Activated CD8-positive, alpha-beta memory T cell treated with anti-CD3 and anti-CD28 coated beads, Interleukin-2, amount 10 ng/mL, durations not matched to agents 7 days and 5 days (primary cell): ENCODE data around the gene KCNJ14. TPM values are rescaled to one million over a fixed set of nuclear protein-coding genes. Genes with fewer than 3 reads are reported as not detected.

Experiments used
- ATAC-seq: fragments of 150-1000 bp; cut with Tn5 transposase; one replicate; pipeline ENCODE4 v1.10.0; 2021; ENCODE audit warnings: moderate library complexity
- CTCF ChIA-PET: fragments of 350-600 bp; sonication (Branson Sonifier 250); formaldehyde crosslinking; loops from one replicate; lab custom pipeline; 2021; ENCODE audit warnings: antibody characterized with exemption; lab: Charles Lee
- DNase-seq: peaks from one replicate; pipeline ENCODE4 v3.0.0-alpha.2; 2020
- H3K27ac Mint-ChIP-seq: one replicate; pipeline ENCODE4 v1.8.0; 2021; ENCODE audit warnings: mild to moderate bottlenecking, mixed read lengths
- H3K27me3 Mint-ChIP-seq: one replicate; pipeline ENCODE4 v1.8.0; 2021; ENCODE audit warnings: mixed read lengths
- H3K36me3 Mint-ChIP-seq: one replicate; pipeline ENCODE4 v1.8.0; 2021; ENCODE audit warnings: mild to moderate bottlenecking, mixed read lengths
- H3K4me1 Mint-ChIP-seq: one replicate; pipeline ENCODE4 v1.8.0; 2021; ENCODE audit warnings: mixed read lengths
- H3K4me3 Mint-ChIP-seq: one replicate; pipeline ENCODE4 v1.8.0; 2021; ENCODE audit warnings: mild to moderate bottlenecking, moderate library complexity, mixed read lengths
- H3K9me3 Mint-ChIP-seq: one replicate; pipeline ENCODE4 v1.8.0; 2022; ENCODE audit warnings: low read depth, mixed read lengths
- total RNA-seq, 2 experiments: library from RNA; stranded (reverse); gene quantifications; one replicate each; pipeline ENCODE4 v1.2.3, GENCODE V29; 2021

KCNJ14 gene
- total RNA-seq, 2 experiments from 2014 or later, result 0.85 to 1.5 TPM

- peaks cover 3% of the 10 kb centered on the region for H3K4me1 Mint-ChIP-seq
- no peaks in the 10 kb centered on the region for H3K9me3 Mint-ChIP-seq
- ATAC-seq (no peak), DNase-seq (no peak)
- H3K27me3 Mint-ChIP-seq, result peaks cover 25% of the 10 kb centered on the region
- CTCF ChIA-PET, result no interaction called here
- no peak overlapping the region for H3K4me3 Mint-ChIP-seq
- no peak overlapping the region for H3K27ac Mint-ChIP-seq
- no peaks in the 10 kb centered on the region for H3K36me3 Mint-ChIP-seq
These were observed 18.8 kb upstream of the KCNJ14 start for GRCh38 chr19:48436586-48436985.

- H3K9me3 Mint-ChIP-seq, result no peaks in the 10 kb centered on the region
- CTCF ChIA-PET, result no interaction called here
- H3K4me3 Mint-ChIP-seq, result no peak overlapping the region
- H3K4me1 Mint-ChIP-seq, result peaks cover 16% of the 10 kb centered on the region
- no peak for DNase-seq
- no peak overlapping the region for H3K27ac Mint-ChIP-seq
- peaks cover 41% of the 10 kb centered on the region for H3K27me3 Mint-ChIP-seq
- no peak for ATAC-seq
- peaks cover 1% of the 10 kb centered on the region for H3K36me3 Mint-ChIP-seq
These were observed 13.9 kb upstream of the KCNJ14 start for GRCh38 chr19:48441360-48442050.

- peaks cover 2% of the 10 kb centered on the region for H3K36me3 Mint-ChIP-seq
- no peak overlapping the region for H3K4me3 Mint-ChIP-seq
- ATAC-seq (no peak), DNase-seq (no peak)
- no peaks in the 10 kb centered on the region for H3K9me3 Mint-ChIP-seq
- H3K27ac Mint-ChIP-seq, result no peak overlapping the region
- CTCF ChIA-PET, result interaction anchor here (1.2 kb wide), 1 partner anchor 9 kb away, joined by 3 read pairs; no protein-coding TSS in a partner anchor
- H3K27me3 Mint-ChIP-seq, result peaks cover 37% of the 10 kb centered on the region
- H3K4me1 Mint-ChIP-seq, result peaks cover 21% of the 10 kb centered on the region
These were observed 13.0 kb upstream of the KCNJ14 start for GRCh38 chr19:48442116-48443035.

GRCh38 chr19:48443256-48443655 is 12.1 kb upstream of the KCNJ14 start:
- ATAC-seq (no peak), DNase-seq (no peak)
- Mint-ChIP-seq H3K4me1 (peaks cover 26% of the 10 kb centered on the region), H3K27ac (no peak overlapping the region), H3K4me3 (no peak overlapping the region), H3K9me3 (no peaks in the 10 kb centered on the region), H3K27me3 (peaks cover 31% of the 10 kb centered on the region), H3K36me3 (peaks cover 8% of the 10 kb centered on the region)
- CTCF ChIA-PET, result interaction anchor here (0.6 to 1.2 kb wide), 4 partner anchors 10 to 52 kb away, joined by 3 read pairs; partner anchors contain the start of gene KDELR1

GRCh38 chr19:48443731-48444128 is 11.6 kb upstream of the KCNJ14 start:
- H3K4me1 Mint-ChIP-seq, result peaks cover 26% of the 10 kb centered on the region
- no peak overlapping the region for H3K4me3 Mint-ChIP-seq
- no peaks in the 10 kb centered on the region for H3K9me3 Mint-ChIP-seq
- H3K36me3 Mint-ChIP-seq, result peaks cover 12% of the 10 kb centered on the region
- ATAC-seq (no peak), DNase-seq (no peak)
- peaks cover 31% of the 10 kb centered on the region for H3K27me3 Mint-ChIP-seq
- CTCF ChIA-PET, result interaction anchor here (0.6 to 1.2 kb wide), 4 partner anchors 10 to 52 kb away, joined by 3 read pairs; partner anchors contain the start of gene KDELR1
- no peak overlapping the region for H3K27ac Mint-ChIP-seq

GRCh38 chr19:48444129-48444935 is 11.0 kb upstream of the KCNJ14 start:
- peak overlapping the region; percentile 94 for H3K27ac Mint-ChIP-seq
- peaks cover 28% of the 10 kb centered on the region for H3K27me3 Mint-ChIP-seq
- ATAC-seq (no peak), DNase-seq (no peak)
- H3K9me3 Mint-ChIP-seq, result no peaks in the 10 kb centered on the region
- CTCF ChIA-PET, result interaction anchor here (0.6 to 1.5 kb wide), 9 partner anchors 11 to 140 kb away, joined by 3 to 7 read pairs (median 3); partner anchors contain the start of gene KDELR1
- peaks cover 15% of the 10 kb centered on the region for H3K36me3 Mint-ChIP-seq
- peaks cover 26% of the 10 kb centered on the region for H3K4me1 Mint-ChIP-seq
- peak overlapping the region; percentile 92 for H3K4me3 Mint-ChIP-seq

- H3K36me3 Mint-ChIP-seq, result peaks cover 17% of the 10 kb centered on the region
- CTCF ChIA-PET, result interaction anchor here (0.6 to 1.5 kb wide), 6 partner anchors 25 to 139 kb away, joined by 3 to 7 read pairs (median 4); partner anchors contain the start of gene KDELR1
- peaks cover 26% of the 10 kb centered on the region for H3K4me1 Mint-ChIP-seq
- ATAC-seq (no peak), DNase-seq (no peak)
- H3K27me3 Mint-ChIP-seq, result peaks cover 28% of the 10 kb centered on the region
- H3K4me3 Mint-ChIP-seq, result peak overlapping the region; percentile 92
- no peaks in the 10 kb centered on the region for H3K9me3 Mint-ChIP-seq
- H3K27ac Mint-ChIP-seq, result peak overlapping the region; percentile 94
These were observed 10.5 kb upstream of the KCNJ14 start for GRCh38 chr19:48444936-48445200.

GRCh38 chr19:48445256-48445605 is 10.1 kb upstream of the KCNJ14 start:
- Mint-ChIP-seq H3K9me3 (no peaks in the 10 kb centered on the region), H3K4me1 (peaks cover 26% of the 10 kb centered on the region), H3K4me3 (peak overlapping the region; percentile 92), H3K27me3 (peaks cover 28% of the 10 kb centered on the region), H3K27ac (peak overlapping the region; percentile 94), H3K36me3 (peaks cover 17% of the 10 kb centered on the region)
- peak; percentile 38 for ATAC-seq
- no peak for DNase-seq
- CTCF ChIA-PET, result interaction anchor here (0.6 to 1.5 kb wide), 6 partner anchors 25 to 139 kb away, joined by 3 to 7 read pairs (median 4); partner anchors contain the start of gene KDELR1

GRCh38 chr19:48445606-48446481 is 9.5 kb upstream of the KCNJ14 start, which contains the start of gene GRWD1:
TSS of gene GRWD1 (plus strand) at chr19:48445983. CDS start at chr19:48446006, 23 bp downstream.
- Mint-ChIP-seq H3K9me3 (no peaks in the 10 kb centered on the region), H3K4me1 (peaks cover 26% of the 10 kb centered on the region), H3K27me3 (peaks cover 28% of the 10 kb centered on the region), H3K27ac (peak within 1 kb of the TSS; percentile 94), H3K4me3 (peak within 1 kb of the TSS; percentile 92), H3K36me3 (peaks cover 19% of the 10 kb centered on the region)
- peak; percentile 98 for DNase-seq
- peak; percentile 92 for ATAC-seq
- CTCF ChIA-PET, result interaction anchor here (1.0 to 1.5 kb wide), 7 partner anchors 24 to 138 kb away, joined by 3 to 7 read pairs (median 4); partner anchors contain the start of gene KDELR1

- no peak for ATAC-seq
- H3K4me3 Mint-ChIP-seq, result peak overlapping the region; percentile 92
- H3K4me1 Mint-ChIP-seq, result peaks cover 26% of the 10 kb centered on the region
- peaks cover 21% of the 10 kb centered on the region for H3K36me3 Mint-ChIP-seq
- peak overlapping the region; percentile 94 for H3K27ac Mint-ChIP-seq
- CTCF ChIA-PET, result interaction anchor here (1.0 to 1.3 kb wide), 3 partner anchors 23 to 133 kb away, joined by 3 to 5 read pairs (median 3); partner anchors contain the start of gene KDELR1
- H3K27me3 Mint-ChIP-seq, result peaks cover 25% of the 10 kb centered on the region
- no peak for DNase-seq
- no peaks in the 10 kb centered on the region for H3K9me3 Mint-ChIP-seq
These were observed 8.8 kb upstream of the KCNJ14 start for GRCh38 chr19:48446579-48446978.

GRCh38 chr19:48448563-48448962 is 6.8 kb upstream of the KCNJ14 start:
- no peak overlapping the region for H3K4me3 Mint-ChIP-seq
- CTCF ChIA-PET, result interaction anchor here (1.1 kb wide), 1 partner anchor 31 kb away, joined by 3 read pairs; no protein-coding TSS in a partner anchor
- ATAC-seq (no peak), DNase-seq (no peak)
- H3K4me1 Mint-ChIP-seq, result peaks cover 26% of the 10 kb centered on the region
- H3K36me3 Mint-ChIP-seq, result peaks cover 26% of the 10 kb centered on the region
- peaks cover 16% of the 10 kb centered on the region for H3K27me3 Mint-ChIP-seq
- H3K9me3 Mint-ChIP-seq, result no peaks in the 10 kb centered on the region
- H3K27ac Mint-ChIP-seq, result no peak overlapping the region

GRCh38 chr19:48450441-48450840 is 4.9 kb upstream of the KCNJ14 start:
- CTCF ChIA-PET, result no interaction called here
- peaks cover 20% of the 10 kb centered on the region for H3K4me1 Mint-ChIP-seq
- H3K27me3 Mint-ChIP-seq, result peaks cover 3% of the 10 kb centered on the region
- ATAC-seq, result no peak
- H3K27ac Mint-ChIP-seq, result no peak overlapping the region
- peaks cover 30% of the 10 kb centered on the region for H3K36me3 Mint-ChIP-seq
- H3K4me3 Mint-ChIP-seq, result no peak overlapping the region
- no peak for DNase-seq
- no peaks in the 10 kb centered on the region for H3K9me3 Mint-ChIP-seq
